Measurements from ENCODE around the gene PTPRG.

The PTPRG gene

GRCh38 chr3:61769266-61769990 lies 208.1 kb downstream of the PTPRG start:
- no peak for DNase-seq

GRCh38 chr3:61771976-61772375 lies 210.6 kb downstream of the PTPRG start:
- DNase-seq: peak; percentile 53

- DNase-seq: peak; percentile 82
Observed at GRCh38 chr3:61772456-61772855, 211.1 kb downstream of the PTPRG start.

- no peak for DNase-seq
Observed at GRCh38 chr3:61774279-61774890, 213.0 kb downstream of the PTPRG start.

GRCh38 chr3:61776390-61776789 lies 215.0 kb downstream of the PTPRG start:
- DNase-seq: no peak

- DNase-seq: no peak
Observed at GRCh38 chr3:61777483-61777882, 216.1 kb downstream of the PTPRG start.

GRCh38 chr3:61778095-61778494 lies 216.7 kb downstream of the PTPRG start:
- DNase-seq: no peak

GRCh38 chr3:61780016-61780415 lies 218.6 kb downstream of the PTPRG start:
- DNase-seq: no peak

GRCh38 chr3:61780455-61781228 lies 219.3 kb downstream of the PTPRG start:
- DNase-seq: no peak

GRCh38 chr3:61783993-61784718 lies 222.8 kb downstream of the PTPRG start:
- peak; percentile 71 for DNase-seq

GRCh38 chr3:61788623-61789507 lies 227.5 kb downstream of the PTPRG start:
- DNase-seq: no peak

- DNase-seq: no peak
Observed at GRCh38 chr3:61789861-61790260, 228.5 kb downstream of the PTPRG start.

- DNase-seq: no peak
Observed at GRCh38 chr3:61790411-61790810, 229.0 kb downstream of the PTPRG start.

GRCh38 chr3:61793056-61793455 lies 231.7 kb downstream of the PTPRG start:
- DNase-seq: no peak

- DNase-seq: no peak
Observed at GRCh38 chr3:61793521-61793920, 232.2 kb downstream of the PTPRG start.

- DNase-seq: no peak
Observed at GRCh38 chr3:61794341-61794740, 233.0 kb downstream of the PTPRG start.

GRCh38 chr3:61794961-61795360 lies 233.6 kb downstream of the PTPRG start:
- no peak for DNase-seq

- DNase-seq: no peak
Observed at GRCh38 chr3:61796088-61796680, 234.8 kb downstream of the PTPRG start.

GRCh38 chr3:61796911-61797310 lies 235.5 kb downstream of the PTPRG start:
- no peak for DNase-seq

- peak; percentile 12 for DNase-seq
Observed at GRCh38 chr3:61802772-61803171, 241.4 kb downstream of the PTPRG start.

GRCh38 chr3:61803983-61804382 lies 242.6 kb downstream of the PTPRG start:
- no peak for DNase-seq

Measured in fibroblast of skin of back (primary cell).